Vagina (tissue), 2 donors: ENCODE measurements around the gene SIK3. TPM values are rescaled to one million over a fixed set of nuclear protein-coding genes. Genes with fewer than 3 reads are reported as not detected.
A peak's percentile ranks its signal among the peaks of the same experiment; 100 is the strongest.
"Not testable (repeated sequence)": the region's sequence is repeated elsewhere in the genome, so short reads cannot be mapped to it uniquely, and the experiment has no call there.

Experiments
- DNase-seq, 2 donors: peaks; one replicate each; pipeline ENCODE4 v3.0.0-alpha.2; 2017; ENCODE audit errors: extremely low spot score in 2 of 2
- H3K27ac ChIP-seq: fragments of 200-600 bp; sonication (generic); one replicate; pipeline ENCODE4 v1.5.1; 2019
- H3K27me3 ChIP-seq: fragments of 200-600 bp; sonication (generic); one replicate; pipeline ENCODE4 v1.5.1; 2019
- H3K36me3 ChIP-seq, 2 donors: fragments of 200-600 bp; sonication (generic); one replicate each; pipeline ENCODE4 v1.5.1; 2017 to 2019
- H3K4me1 ChIP-seq: fragments of 200-600 bp; sonication (generic); one replicate; pipeline ENCODE4 v1.5.1; 2019
- H3K4me3 ChIP-seq, 2 donors: fragments of 200-600 bp; sonication (generic); 1 replicate in 1 of 2; 2 replicates in 1 of 2; pipeline ENCODE4 v1.5.1; 2016 to 2019
- H3K9me3 ChIP-seq: fragments of 200-600 bp; sonication (generic); one replicate; pipeline ENCODE4 v1.5.1; 2019
- POLR2A ChIP-seq, 2 donors: fragments of 450-650 bp; IDR thresholded peaks; one replicate each; pipeline ENCODE4 v1.6.1; 2017; ENCODE audit warnings: antibody characterized with exemption in 2 of 2, mild to moderate bottlenecking in 2 of 2, moderate library complexity in 2 of 2
- POLR2AphosphoS5 ChIP-seq, 2 donors: sonication (generic); formaldehyde crosslinking; IDR thresholded peaks; one replicate each; pipeline ENCODE4 v1.9.0; 2017; ENCODE audit warnings: antibody characterized with exemption in 2 of 2, mild to moderate bottlenecking in 2 of 2, low read depth in 1 of 2; ENCODE audit not compliant: insufficient read depth in 1 of 2
- intact Hi-C: fragments of 100-400 bp; cut with DNase I; formaldehyde crosslinking; loops from one replicate; pipeline ENCODE4 v1.15.1; 2023
- total RNA-seq: library from RNA; depleted of rRNA; stranded (reverse); fragments of >200 nt; gene quantifications from one replicate; pipeline ENCODE4 v1.2.3, GENCODE V29; 2016
- TF ChIP-seq, protein P1 (sequence below), 3 experiments: fragments of 450-650 bp in 2 of 3; fragments of 200-600 bp in 1 of 3; sonication (generic) in 1 of 3; IDR thresholded peaks; one replicate each; pipeline ENCODE4 v1.5.1; 2017 to 2019; ENCODE audit warnings: antibody characterized with exemption in 3 of 3, mild to moderate bottlenecking in 2 of 3, moderate library complexity in 2 of 3

Gene SIK3
- total RNA-seq, 1 donor from 2014 or later, result 39.0 TPM

DNA sequence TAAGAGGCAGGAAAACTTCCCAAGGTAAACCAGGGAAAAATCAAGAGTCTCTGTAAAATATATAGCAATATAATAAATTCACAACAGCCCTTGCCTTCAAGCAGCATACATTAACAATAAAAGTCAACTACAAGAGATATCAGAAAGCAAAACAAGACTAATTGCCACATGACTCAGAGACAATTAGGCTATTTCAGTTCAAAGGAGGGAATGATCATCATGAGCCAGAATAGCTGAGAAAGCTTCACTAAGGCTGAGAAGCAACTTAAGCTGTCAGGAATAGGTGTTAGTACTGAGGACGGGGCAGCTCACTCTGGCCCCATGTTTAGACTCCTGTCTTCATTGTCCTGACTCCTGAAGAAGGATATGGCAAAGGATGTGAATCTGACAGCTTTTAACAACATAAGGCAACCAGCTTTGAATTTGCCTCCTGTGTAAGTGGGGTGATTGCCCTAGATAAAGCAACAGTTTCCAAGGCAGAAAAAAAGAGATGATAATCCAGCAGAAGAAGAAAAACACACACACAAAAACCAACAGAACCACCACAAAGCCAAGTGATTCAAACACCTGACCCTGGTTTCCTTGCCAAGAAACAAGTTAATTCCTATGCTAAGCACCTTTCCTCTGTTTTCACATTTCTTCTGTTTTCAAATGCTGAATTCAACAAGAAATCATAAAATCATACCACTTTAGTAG, 60.8 kb downstream of the SIK3 start:
- peak in 1 of 2 donors; percentile 14 for TF ChIP-seq POLR2AphosphoS5 (IDR thresholded peaks at IDR 0.05; ENCODE audit: insufficient read depth in 1 of 2, low read depth in 1 of 2)
- TF ChIP-seq, protein P1, sequence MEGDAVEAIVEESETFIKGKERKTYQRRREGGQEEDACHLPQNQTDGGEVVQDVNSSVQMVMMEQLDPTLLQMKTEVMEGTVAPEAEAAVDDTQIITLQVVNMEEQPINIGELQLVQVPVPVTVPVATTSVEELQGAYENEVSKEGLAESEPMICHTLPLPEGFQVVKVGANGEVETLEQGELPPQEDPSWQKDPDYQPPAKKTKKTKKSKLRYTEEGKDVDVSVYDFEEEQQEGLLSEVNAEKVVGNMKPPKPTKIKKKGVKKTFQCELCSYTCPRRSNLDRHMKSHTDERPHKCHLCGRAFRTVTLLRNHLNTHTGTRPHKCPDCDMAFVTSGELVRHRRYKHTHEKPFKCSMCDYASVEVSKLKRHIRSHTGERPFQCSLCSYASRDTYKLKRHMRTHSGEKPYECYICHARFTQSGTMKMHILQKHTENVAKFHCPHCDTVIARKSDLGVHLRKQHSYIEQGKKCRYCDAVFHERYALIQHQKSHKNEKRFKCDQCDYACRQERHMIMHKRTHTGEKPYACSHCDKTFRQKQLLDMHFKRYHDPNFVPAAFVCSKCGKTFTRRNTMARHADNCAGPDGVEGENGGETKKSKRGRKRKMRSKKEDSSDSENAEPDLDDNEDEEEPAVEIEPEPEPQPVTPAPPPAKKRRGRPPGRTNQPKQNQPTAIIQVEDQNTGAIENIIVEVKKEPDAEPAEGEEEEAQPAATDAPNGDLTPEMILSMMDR (IDR thresholded peaks at IDR 0.05), result no peak
- peaks cover 28% of the 10 kb centered on the region for H3K4me1 ChIP-seq
- intact Hi-C loops, result no loop called here
- H3K27ac ChIP-seq, result no peak overlapping the region
- H3K36me3 ChIP-seq, result no peaks in the 10 kb centered on the region
- no peak overlapping the region for H3K4me3 ChIP-seq
- no peaks in the 10 kb centered on the region for H3K27me3 ChIP-seq
- no peak for DNase-seq
- H3K9me3 ChIP-seq, result no peaks in the 10 kb centered on the region

DNA sequence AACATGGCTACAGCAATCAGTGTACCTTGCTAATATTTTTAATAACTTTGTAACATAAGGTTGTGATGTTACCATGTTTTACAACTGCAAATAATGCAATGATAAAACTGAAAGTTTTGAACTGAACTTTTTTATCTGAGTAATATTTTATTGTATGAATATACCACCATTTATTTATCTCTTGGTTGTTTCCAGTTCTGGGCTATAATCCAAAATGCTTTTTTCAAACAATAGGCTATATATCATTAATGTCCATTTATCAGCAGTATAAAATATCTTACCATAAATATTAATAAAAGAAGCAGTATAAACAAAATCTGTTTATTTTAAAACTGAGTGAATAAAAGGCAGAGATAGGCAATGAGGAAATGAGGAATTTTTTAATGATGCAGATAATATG, 63.3 kb downstream of the SIK3 start:
- H3K27ac ChIP-seq, result no peak overlapping the region
- H3K4me1 ChIP-seq, result peaks cover 15% of the 10 kb centered on the region
- no peaks in the 10 kb centered on the region for H3K36me3 ChIP-seq
- intact Hi-C loops, result no loop called here
- H3K9me3 ChIP-seq, result no peaks in the 10 kb centered on the region
- no peaks in the 10 kb centered on the region for H3K27me3 ChIP-seq
- no peak for DNase-seq
- TF ChIP-seq POLR2A (IDR thresholded peaks at IDR 0.05), result no peak
- no peak for TF ChIP-seq POLR2AphosphoS5 (IDR thresholded peaks at IDR 0.05; ENCODE audit: insufficient read depth in 1 of 2, low read depth in 1 of 2)
- TF ChIP-seq, protein P1 (IDR thresholded peaks at IDR 0.05), result no peak
- no peak overlapping the region for H3K4me3 ChIP-seq

DNA sequence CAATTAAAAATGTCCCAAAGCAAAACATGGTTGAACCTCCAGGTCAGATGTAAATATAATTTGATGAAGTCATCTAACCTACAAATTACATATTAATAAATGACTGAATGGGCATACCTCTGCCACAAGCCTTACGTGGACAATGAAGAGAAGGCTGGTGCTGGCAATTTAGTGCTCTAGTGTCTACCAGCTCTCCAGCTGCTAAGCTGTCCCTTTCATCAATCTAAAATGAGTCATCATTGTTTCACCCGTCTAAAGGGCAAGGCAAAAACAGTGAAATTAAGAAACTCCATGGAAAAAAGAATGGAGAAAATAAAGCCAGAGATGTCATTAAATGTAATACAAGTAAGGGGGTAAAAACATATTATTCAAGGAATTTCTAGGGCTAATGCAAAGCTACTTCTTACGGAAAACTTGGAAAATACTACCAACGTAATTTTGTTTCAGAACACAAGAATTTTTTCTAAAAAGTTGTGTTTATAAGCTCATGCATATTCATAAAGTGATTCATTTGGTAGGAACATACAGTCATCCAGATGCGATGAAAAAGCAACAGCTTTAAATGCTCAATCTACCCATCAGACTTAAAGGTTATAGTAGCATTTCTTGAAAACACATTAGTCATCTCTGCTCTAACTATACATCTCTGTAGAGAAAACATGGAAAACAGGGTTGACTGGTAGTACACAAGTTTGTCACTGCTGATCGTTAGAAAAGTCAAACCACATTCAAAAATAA, 71.5 kb downstream of the SIK3 start:
- DNase-seq, result no peak
- intact Hi-C loops, result no loop called here
- H3K27ac ChIP-seq, result no peak overlapping the region
- H3K9me3 ChIP-seq, result no peaks in the 10 kb centered on the region
- H3K4me3 ChIP-seq, result no peak overlapping the region
- peaks cover 19% of the 10 kb centered on the region for H3K4me1 ChIP-seq
- H3K27me3 ChIP-seq, result no peaks in the 10 kb centered on the region
- TF ChIP-seq POLR2AphosphoS5 (IDR thresholded peaks at IDR 0.05; ENCODE audit: insufficient read depth in 1 of 2, low read depth in 1 of 2) (peak in 1 of 2 donors; percentile 23), POLR2A (IDR thresholded peaks at IDR 0.05) (no peak)
- no peaks in the 10 kb centered on the region for H3K36me3 ChIP-seq

DNA sequence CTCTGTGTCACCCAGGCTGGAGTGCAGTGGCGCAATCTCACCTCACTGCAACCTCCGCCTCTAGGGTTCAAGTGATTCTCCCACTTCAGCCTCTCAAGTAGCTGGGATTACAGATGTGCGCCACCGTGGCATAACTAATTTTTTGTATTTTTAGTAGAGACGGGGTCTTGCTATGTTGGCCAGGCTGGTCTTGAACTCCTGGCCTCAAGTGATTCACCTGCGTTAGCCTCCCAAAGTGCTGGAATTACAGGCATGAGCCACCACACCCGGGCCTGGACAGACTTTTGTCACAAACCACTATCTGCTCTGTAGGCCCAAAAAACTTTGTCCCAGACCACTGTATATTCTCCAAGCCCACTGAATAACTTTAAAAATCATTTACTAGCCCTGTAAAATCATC, 74.5 kb downstream of the SIK3 start:
- intact Hi-C loops, H3K4me3 ChIP-seq, DNase-seq, H3K27ac ChIP-seq, H3K9me3 ChIP-seq, H3K36me3 ChIP-seq, H3K27me3 ChIP-seq: not testable (repeated sequence)
- peaks cover 19% of the 10 kb centered on the region for H3K4me1 ChIP-seq

DNA sequence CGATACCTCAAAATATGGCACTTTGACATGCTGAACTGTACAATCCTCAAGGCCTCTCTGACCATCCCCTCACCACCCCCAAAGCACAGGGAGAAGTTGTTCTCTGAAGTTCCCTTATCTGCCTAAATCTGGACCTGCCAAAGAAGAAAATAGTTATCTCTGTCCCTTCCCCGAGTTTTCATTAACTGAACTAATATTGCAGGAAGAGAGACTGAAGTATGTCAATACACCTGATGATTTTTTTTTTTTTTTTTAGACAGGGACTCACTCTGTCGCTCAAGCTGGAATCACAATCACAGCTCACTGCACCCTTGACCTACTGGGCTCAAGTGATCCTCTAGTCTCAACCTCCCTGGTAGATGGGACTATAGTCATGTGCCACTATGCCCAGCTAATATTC, 75.0 kb downstream of the SIK3 start:
- Histone ChIP-seq H3K27ac (no peak overlapping the region), H3K27me3 (no peaks in the 10 kb centered on the region), H3K36me3 (no peaks in the 10 kb centered on the region), H3K9me3 (no peaks in the 10 kb centered on the region), H3K4me3 (no peak overlapping the region), H3K4me1 (peaks cover 24% of the 10 kb centered on the region)
- no peak for DNase-seq
- TF ChIP-seq POLR2AphosphoS5 (IDR thresholded peaks at IDR 0.05; ENCODE audit: insufficient read depth in 1 of 2, low read depth in 1 of 2) (no peak), POLR2A (IDR thresholded peaks at IDR 0.05) (no peak)
- TF ChIP-seq, protein P1 (IDR thresholded peaks at IDR 0.05), result no peak
- intact Hi-C loops, result no loop called here

DNA sequence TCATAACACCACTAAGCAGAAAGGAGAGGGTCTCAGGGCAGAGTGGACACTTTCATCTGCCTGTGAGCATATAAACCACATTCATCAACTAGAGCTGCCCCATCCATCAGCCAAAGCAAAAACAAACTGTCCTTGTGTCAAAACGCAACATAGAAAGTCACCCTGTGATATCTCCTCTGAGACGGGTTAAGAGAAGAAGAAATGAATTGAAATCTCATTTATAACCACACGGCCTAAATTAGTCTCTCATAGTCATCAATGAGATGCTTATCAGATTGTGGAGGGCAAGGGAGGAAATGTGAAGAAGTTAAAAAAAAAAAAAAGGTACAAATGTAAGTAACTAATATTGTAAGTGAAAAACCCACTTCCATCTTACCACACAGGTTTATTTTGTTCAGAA, 75.7 kb downstream of the SIK3 start:
- intact Hi-C loops, result no loop called here
- Histone ChIP-seq H3K27me3 (no peaks in the 10 kb centered on the region), H3K4me3 (no peak overlapping the region), H3K27ac (no peak overlapping the region), H3K36me3 (no peaks in the 10 kb centered on the region), H3K4me1 (peaks cover 25% of the 10 kb centered on the region), H3K9me3 (no peaks in the 10 kb centered on the region)
- DNase-seq, result no peak
- no peak for TF ChIP-seq POLR2A (IDR thresholded peaks at IDR 0.05)
- TF ChIP-seq, protein P1 (IDR thresholded peaks at IDR 0.05), result no peak
- no peak for TF ChIP-seq POLR2AphosphoS5 (IDR thresholded peaks at IDR 0.05; ENCODE audit: insufficient read depth in 1 of 2, low read depth in 1 of 2)
